Measurements from ENCODE around the gene KIF3B. TPM values are rescaled to one million over a fixed set of nuclear protein-coding genes. Genes with fewer than 3 reads are reported as not detected.

Gene KIF3B
- total and polyA plus RNA-seq, 3 experiments from 2014 or later: 5.7 to 61.6 (median 61.0) TPM

GRCh38 chr20:32301719-32302506, 24.5 kb downstream of the KIF3B start:
- H3K27me3 ChIP-seq (ENCODE audit: insufficient read depth, low read length, poor library complexity, severe bottlenecking): no peaks in the 10 kb centered on the region
- ChIA-PET CTCF (no interaction called here), POLR2A (no interaction called here)
- H3K36me3 ChIP-seq (ENCODE audit: insufficient read depth, low read length): no peaks in the 10 kb centered on the region
- no peak overlapping the region for H3K27ac ChIP-seq (ENCODE audit: low read depth, low read length)
- H3K27ac Mint-ChIP-seq: peak overlapping the region in 1 of 8 donors; percentile 11
- H3K4me1 ChIP-seq (ENCODE audit: insufficient read depth, low read length): no peaks in the 10 kb centered on the region
- H3K4me3 ChIP-seq (ENCODE audit: low read length): no peak overlapping the region
- no peak for DNase-seq
- no peak overlapping the region for H3K4me3 Mint-ChIP-seq
- peaks cover 0 to 14% (median 2%) of the 10 kb centered on the region in 3 donors for H3K36me3 Mint-ChIP-seq
- H3K9me3 Mint-ChIP-seq: no peaks in the 10 kb centered on the region
- peaks cover 14 to 39% (median 37%) of the 10 kb centered on the region in 3 donors for H3K4me1 Mint-ChIP-seq
- H3K9me3 ChIP-seq (ENCODE audit: low read length): no peaks in the 10 kb centered on the region
- no peaks in the 10 kb centered on the region for H3K27me3 Mint-ChIP-seq

DNA sequence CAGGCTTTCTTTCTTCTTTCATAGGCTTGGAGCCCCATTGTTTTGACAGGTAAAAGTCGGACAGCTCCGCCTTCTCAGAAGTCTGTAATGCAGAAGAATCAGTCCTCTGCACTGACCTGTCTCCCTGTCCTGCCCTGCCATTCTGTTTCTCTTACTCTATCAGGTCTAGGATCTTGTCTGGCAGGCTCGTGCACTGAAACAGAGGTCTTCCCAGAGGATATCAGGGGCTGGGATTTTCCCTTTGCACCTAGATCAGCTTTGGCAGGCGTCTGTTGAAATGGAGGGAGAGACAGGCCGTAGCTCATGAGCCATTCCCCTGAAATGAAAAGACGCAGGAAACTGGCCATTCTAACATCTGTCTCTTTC, 25.0 kb downstream of the KIF3B start:
- H3K4me3 Mint-ChIP-seq: no peak overlapping the region
- CTCF ChIA-PET: no interaction called here

DNA sequence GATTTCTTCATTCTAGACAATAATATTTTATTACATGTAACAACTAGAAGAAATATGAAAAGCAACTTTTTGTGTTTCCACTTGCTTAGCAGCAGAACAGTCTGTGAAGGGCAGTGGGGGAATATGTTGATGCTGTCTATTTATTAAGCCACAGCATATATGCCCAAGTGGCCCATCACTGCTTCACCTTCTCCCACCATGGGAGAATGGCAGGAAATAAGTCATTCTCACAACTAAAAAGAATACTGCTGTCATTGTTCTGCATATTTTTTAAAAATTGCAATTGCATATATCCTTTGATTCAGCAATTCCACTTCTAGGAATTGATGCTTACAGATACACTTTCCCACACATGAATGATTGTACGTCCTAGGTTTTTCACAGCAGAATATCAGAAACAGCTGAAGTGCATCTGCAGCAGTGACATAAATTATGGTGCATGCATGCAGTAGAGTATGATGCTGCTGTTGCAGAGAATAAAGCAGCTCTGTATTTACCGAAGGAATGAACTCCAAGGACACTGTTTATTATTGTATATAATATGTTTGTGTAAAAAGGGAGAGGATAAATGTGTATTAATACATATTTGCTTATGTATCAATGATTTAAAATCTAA, 26.8 kb downstream of the KIF3B start:
- Histone ChIP-seq H3K36me3 (ENCODE audit: insufficient read depth, low read length) (no peaks in the 10 kb centered on the region), H3K27me3 (ENCODE audit: insufficient read depth, low read length, poor library complexity, severe bottlenecking) (no peaks in the 10 kb centered on the region), H3K27ac (ENCODE audit: low read depth, low read length) (no peak overlapping the region), H3K9me3 (ENCODE audit: low read length) (no peaks in the 10 kb centered on the region), H3K4me3 (ENCODE audit: low read length) (no peak overlapping the region), H3K4me1 (ENCODE audit: insufficient read depth, low read length) (no peaks in the 10 kb centered on the region)
- CTCF ChIA-PET: no interaction called here
- no peaks in the 10 kb centered on the region for H3K9me3 Mint-ChIP-seq
- no peak for DNase-seq
- peak overlapping the region in 2 of 8 donors; percentile 44 to 56 for H3K27ac Mint-ChIP-seq
- H3K4me1 Mint-ChIP-seq: peaks cover 6 to 26% (median 22%) of the 10 kb centered on the region in 3 donors
- no peak overlapping the region for H3K4me3 Mint-ChIP-seq
- H3K36me3 Mint-ChIP-seq: peaks cover 0 to 14% (median 4%) of the 10 kb centered on the region in 3 donors
- POLR2A ChIA-PET: no interaction called here
- H3K27me3 Mint-ChIP-seq: no peaks in the 10 kb centered on the region

More for the DNA sequence above, 25.0 kb downstream of the KIF3B start:
- Mint-ChIP-seq H3K27ac (no peak overlapping the region), H3K9me3 (no peaks in the 10 kb centered on the region), H3K36me3 (peaks cover 0 to 14% (median 4%) of the 10 kb centered on the region in 3 donors), H3K27me3 (no peaks in the 10 kb centered on the region), H3K4me1 (peaks cover 11 to 36% (median 31%) of the 10 kb centered on the region in 3 donors)
- H3K4me1 ChIP-seq (ENCODE audit: insufficient read depth, low read length): no peaks in the 10 kb centered on the region
- no peaks in the 10 kb centered on the region for H3K36me3 ChIP-seq (ENCODE audit: insufficient read depth, low read length)
- POLR2A ChIA-PET: no interaction called here
- no peak for DNase-seq
- no peaks in the 10 kb centered on the region for H3K9me3 ChIP-seq (ENCODE audit: low read length)
- no peak overlapping the region for H3K27ac ChIP-seq (ENCODE audit: low read depth, low read length)
- no peak overlapping the region for H3K4me3 ChIP-seq (ENCODE audit: low read length)
- no peaks in the 10 kb centered on the region for H3K27me3 ChIP-seq (ENCODE audit: insufficient read depth, low read length, poor library complexity, severe bottlenecking)

DNA sequence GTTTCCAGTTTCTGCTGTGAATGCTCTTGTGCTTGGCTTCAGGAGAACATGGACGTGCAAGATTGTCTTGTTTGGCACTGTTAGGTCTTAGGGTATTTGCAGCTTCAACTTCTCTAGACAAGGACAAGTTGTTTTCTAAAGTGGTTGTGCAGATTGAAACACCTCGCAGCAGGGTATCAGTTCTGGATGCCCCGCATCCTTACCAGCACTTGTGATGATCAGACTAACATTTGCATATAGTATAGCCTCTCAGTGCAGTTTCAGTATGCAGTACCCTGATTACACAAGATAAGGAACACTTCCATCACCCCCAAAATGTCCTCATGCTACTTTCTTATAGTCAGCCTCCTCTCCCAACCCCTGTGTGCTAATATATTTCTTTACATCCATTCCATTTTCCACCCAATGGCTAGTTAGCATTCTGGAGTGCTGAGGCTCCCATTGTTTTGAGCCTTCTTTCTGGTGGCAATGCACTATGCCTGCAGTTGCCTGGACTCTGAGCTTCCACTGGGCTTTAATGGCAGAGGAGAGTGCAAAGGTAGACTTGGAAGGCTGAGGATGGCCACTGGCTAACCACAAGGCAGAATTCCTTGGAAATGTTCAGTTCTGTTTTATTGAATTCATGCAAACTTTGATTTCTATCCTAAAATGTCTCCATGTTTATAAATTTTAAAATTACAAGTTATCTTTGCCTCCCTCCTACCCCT, 35.4 kb downstream of the KIF3B start:
- Mint-ChIP-seq H3K27me3 (no peaks in the 10 kb centered on the region), H3K9me3 (no peaks in the 10 kb centered on the region), H3K27ac (peak overlapping the region in 2 of 8 donors; percentile 19 to 77), H3K36me3 (peaks cover 13 to 67% (median 31%) of the 10 kb centered on the region in 3 donors), H3K4me3 (no peak overlapping the region), H3K4me1 (peaks cover 7 to 19% (median 10%) of the 10 kb centered on the region in 3 donors)
- Histone ChIP-seq H3K27me3 (ENCODE audit: insufficient read depth, low read length, poor library complexity, severe bottlenecking) (no peaks in the 10 kb centered on the region), H3K9me3 (ENCODE audit: low read length) (no peaks in the 10 kb centered on the region), H3K36me3 (ENCODE audit: insufficient read depth, low read length) (peaks cover 36% of the 10 kb centered on the region), H3K4me1 (ENCODE audit: insufficient read depth, low read length) (no peaks in the 10 kb centered on the region), H3K4me3 (ENCODE audit: low read length) (no peak overlapping the region), H3K27ac (ENCODE audit: low read depth, low read length) (no peak overlapping the region)
- POLR2A ChIA-PET: no interaction called here
- no peak for DNase-seq
- CTCF ChIA-PET: interaction anchor here (1.1 kb wide), 1 partner anchor 466 kb away, joined by 3 read pairs; no protein-coding TSS in a partner anchor

- no peaks in the 10 kb centered on the region for H3K9me3 ChIP-seq (ENCODE audit: low read length)
- no peaks in the 10 kb centered on the region for H3K9me3 Mint-ChIP-seq
- no peak for DNase-seq
- H3K36me3 ChIP-seq (ENCODE audit: insufficient read depth, low read length): peaks cover 32% of the 10 kb centered on the region
- peak overlapping the region; percentile 1 to 88 (median 64) for H3K27ac Mint-ChIP-seq
- H3K4me3 ChIP-seq (ENCODE audit: low read length): no peak overlapping the region
- H3K4me3 Mint-ChIP-seq: no peak overlapping the region
- ChIA-PET POLR2A (no interaction called here), CTCF (no interaction called here)
- no peaks in the 10 kb centered on the region for H3K27me3 ChIP-seq (ENCODE audit: insufficient read depth, low read length, poor library complexity, severe bottlenecking)
- H3K4me1 ChIP-seq (ENCODE audit: insufficient read depth, low read length): no peaks in the 10 kb centered on the region
- no peaks in the 10 kb centered on the region for H3K27me3 Mint-ChIP-seq
- H3K27ac ChIP-seq (ENCODE audit: low read depth, low read length): no peak overlapping the region
- peaks cover 13 to 71% (median 32%) of the 10 kb centered on the region in 3 donors for H3K36me3 Mint-ChIP-seq
- H3K4me1 Mint-ChIP-seq: peaks cover 7 to 19% (median 10%) of the 10 kb centered on the region in 3 donors
Observed at GRCh38 chr20:32314768-32315167, 37.3 kb downstream of the KIF3B start.

- Histone ChIP-seq H3K9me3 (ENCODE audit: low read length) (no peaks in the 10 kb centered on the region), H3K27me3 (ENCODE audit: insufficient read depth, low read length, poor library complexity, severe bottlenecking) (no peaks in the 10 kb centered on the region), H3K4me3 (ENCODE audit: low read length) (no peak overlapping the region), H3K27ac (ENCODE audit: low read depth, low read length) (no peak overlapping the region), H3K36me3 (ENCODE audit: insufficient read depth, low read length) (peaks cover 26% of the 10 kb centered on the region), H3K4me1 (ENCODE audit: insufficient read depth, low read length) (no peaks in the 10 kb centered on the region)
- ChIA-PET CTCF (interaction anchor here (0.8 kb wide), 1 partner anchor 206 kb away, joined by 3 read pairs; no protein-coding TSS in a partner anchor), POLR2A (no interaction called here)
- Mint-ChIP-seq H3K36me3 (peaks cover 10 to 68% (median 29%) of the 10 kb centered on the region in 3 donors), H3K27me3 (no peaks in the 10 kb centered on the region), H3K4me3 (no peak overlapping the region), H3K27ac (peak overlapping the region in 4 of 8 donors; percentile 1 to 88 (median 74)), H3K4me1 (peaks cover 7 to 19% (median 10%) of the 10 kb centered on the region in 3 donors), H3K9me3 (no peaks in the 10 kb centered on the region)
- no peak for DNase-seq
Observed at GRCh38 chr20:32315399-32315798, 37.9 kb downstream of the KIF3B start.

DNA sequence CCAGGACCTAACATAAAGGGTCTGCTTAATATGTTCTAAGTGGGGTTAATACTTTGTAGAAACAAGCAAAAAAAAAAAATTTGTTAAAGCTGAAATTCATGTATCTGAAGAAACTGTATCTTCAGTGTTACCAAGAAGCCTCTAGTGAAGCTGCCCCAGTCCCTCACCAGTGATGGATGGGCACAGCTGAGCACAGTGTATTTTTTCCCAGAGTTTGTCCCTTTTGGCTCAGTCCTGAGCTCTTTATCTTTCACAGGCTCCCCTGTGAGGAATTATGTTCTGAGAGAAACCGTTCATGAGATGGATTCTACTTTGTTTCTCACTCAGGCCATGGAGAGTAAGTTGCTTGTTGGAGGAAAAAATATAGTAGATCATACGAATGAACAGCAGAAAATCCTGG, 38.4 kb downstream of the KIF3B start:
- Histone ChIP-seq H3K36me3 (ENCODE audit: insufficient read depth, low read length) (peaks cover 22% of the 10 kb centered on the region), H3K27ac (ENCODE audit: low read depth, low read length) (no peak overlapping the region), H3K27me3 (ENCODE audit: insufficient read depth, low read length, poor library complexity, severe bottlenecking) (no peaks in the 10 kb centered on the region), H3K4me3 (ENCODE audit: low read length) (no peak overlapping the region), H3K9me3 (ENCODE audit: low read length) (no peaks in the 10 kb centered on the region), H3K4me1 (ENCODE audit: insufficient read depth, low read length) (no peaks in the 10 kb centered on the region)
- peaks cover 12 to 68% (median 28%) of the 10 kb centered on the region in 3 donors for H3K36me3 Mint-ChIP-seq
- ChIA-PET CTCF (interaction anchor here (0.8 kb wide), 1 partner anchor 205 kb away, joined by 3 read pairs; no protein-coding TSS in a partner anchor), POLR2A (no interaction called here)
- no peaks in the 10 kb centered on the region for H3K27me3 Mint-ChIP-seq
- H3K27ac Mint-ChIP-seq: peak overlapping the region in 2 of 8 donors; percentile 18 to 75
- peaks cover 7 to 19% (median 10%) of the 10 kb centered on the region in 3 donors for H3K4me1 Mint-ChIP-seq
- H3K4me3 Mint-ChIP-seq: no peak overlapping the region
- no peak for DNase-seq
- H3K9me3 Mint-ChIP-seq: no peaks in the 10 kb centered on the region

Data from CD8-positive, alpha-beta memory T cell (primary cell).